ENCODE data around the gene FRMD4A.

Gene FRMD4A

DNA sequence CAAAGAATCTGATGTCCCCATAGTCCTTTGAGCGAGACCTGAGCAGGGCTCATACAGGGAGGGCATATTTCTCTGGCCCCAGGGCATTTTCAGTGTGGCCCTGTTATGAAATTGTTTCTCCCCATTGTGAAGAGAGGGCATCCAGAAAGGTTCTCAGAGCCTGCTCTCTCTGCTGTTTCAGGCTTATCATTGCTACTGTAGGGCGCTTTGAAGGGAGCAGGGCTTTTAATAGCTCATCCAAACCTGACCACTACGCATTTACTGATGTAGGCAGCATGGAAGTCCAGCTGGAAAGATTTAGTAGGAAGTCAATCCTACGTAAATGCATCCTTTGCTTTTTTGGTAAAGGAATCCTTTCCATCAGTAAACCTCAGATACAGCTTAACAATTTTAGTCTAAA, 675.9 kb downstream of the FRMD4A start:
- no peak for DNase-seq

DNA sequence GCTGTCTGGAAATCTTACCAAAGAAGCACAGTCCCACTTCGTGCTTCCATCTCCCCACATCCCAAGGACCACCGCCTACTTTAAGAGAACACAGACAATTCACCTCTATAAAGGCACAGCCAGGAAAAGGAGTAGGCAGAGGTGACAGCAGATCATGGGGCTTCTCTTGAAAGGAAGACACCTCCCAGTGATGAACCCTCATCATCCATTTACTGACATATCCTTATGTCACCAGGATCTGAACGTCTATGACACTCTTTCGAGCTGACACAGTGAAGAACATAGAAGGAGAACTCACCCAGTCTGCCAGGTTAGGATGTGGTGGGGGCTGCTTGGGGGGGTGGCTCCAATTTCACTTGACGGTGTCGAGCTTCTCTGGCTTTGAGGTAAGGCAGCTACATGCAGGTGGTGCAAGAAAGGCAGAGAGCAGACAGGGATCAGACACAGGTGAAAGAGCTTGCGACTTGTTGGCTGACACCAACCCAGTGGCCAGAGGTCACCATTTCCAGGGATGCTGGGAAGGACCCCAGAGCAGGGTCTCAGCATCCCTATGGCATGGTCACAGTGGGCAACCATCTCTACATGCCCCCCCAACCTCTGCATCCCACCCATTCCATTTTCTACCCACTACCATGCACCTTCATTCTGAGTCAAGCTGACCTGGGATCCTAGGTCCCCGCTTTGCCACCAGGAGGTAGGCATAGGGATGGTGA, 676.5 kb downstream of the FRMD4A start:
- no peak for DNase-seq

GRCh38 chr10:13652860-13653259, 677.9 kb downstream of the FRMD4A start:
- DNase-seq = no peak

- no peak for DNase-seq
These were observed 678.6 kb downstream of the FRMD4A start for GRCh38 chr10:13651969-13652720.

DNA sequence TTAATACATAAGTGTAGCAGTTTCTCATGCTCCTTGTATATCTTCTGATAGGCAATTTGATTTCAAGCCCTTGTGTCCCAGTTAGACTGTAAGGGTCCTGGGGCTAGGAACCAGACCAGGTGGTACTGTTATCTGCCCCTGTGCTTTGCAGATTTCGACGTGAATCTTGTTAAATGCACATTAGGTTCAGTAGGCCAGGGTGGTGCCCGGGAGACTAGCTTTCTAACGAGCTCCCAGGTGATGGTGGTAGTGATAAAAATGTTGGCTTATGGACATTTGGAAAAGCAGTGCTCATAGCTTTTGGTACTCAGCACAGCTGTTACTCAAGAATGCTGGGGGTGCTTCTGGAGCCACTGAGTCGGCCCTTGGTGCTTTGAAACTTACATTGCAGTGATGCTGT, 679.8 kb downstream of the FRMD4A start:
- DNase-seq = no peak

DNA sequence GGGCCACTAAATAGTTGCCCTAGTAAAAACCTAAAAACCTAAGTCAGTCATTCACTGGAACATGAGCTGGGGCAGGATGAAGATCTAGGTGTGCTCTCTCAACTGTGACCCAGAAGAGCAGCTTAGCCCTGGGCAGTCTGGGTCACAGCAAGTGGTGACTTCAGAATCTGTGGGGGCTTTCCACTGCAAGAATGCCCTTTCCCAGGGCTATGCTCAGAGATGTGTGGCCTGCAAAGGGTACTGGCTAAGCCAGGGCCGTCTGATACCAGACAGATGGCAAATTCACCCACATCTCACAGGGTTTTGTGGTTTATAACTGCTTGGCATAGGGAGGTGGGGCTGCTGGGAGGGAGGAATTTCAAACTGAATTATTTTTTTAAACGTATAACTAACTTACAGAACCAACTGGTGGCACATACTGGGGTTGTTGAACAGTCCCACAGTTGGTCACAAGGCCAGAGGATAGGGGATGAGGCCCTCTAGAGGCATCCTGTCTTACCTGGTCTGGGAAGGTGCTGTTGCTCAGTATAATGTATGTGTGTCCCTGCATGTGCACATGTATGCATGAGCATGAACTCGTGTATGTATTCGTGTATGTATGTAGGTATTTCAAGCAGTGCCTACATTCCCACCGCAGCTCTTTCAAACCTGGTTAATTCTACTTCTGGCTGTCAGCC, 680.7 kb downstream of the FRMD4A start:
- DNase-seq = no peak

DNA sequence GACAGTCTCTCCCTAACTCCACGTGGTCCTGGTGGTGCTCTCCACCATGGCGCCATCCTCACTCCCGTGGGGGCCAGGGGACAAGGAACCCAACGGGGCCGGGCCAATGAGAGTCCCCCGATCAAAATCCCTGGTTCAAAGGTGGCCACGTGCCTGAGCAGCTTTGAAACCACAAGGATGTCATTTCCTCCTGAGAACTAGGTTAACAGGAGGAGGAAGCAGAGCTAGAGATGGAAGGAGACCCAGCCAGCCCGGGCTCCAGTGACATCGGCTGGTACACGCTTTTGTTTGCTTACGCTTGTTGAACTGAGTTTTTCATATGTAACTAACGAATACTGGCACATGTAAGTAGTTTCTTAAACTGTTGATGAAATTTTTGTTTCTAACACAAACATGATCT, 682.3 kb downstream of the FRMD4A start:
- DNase-seq = no peak

DNA sequence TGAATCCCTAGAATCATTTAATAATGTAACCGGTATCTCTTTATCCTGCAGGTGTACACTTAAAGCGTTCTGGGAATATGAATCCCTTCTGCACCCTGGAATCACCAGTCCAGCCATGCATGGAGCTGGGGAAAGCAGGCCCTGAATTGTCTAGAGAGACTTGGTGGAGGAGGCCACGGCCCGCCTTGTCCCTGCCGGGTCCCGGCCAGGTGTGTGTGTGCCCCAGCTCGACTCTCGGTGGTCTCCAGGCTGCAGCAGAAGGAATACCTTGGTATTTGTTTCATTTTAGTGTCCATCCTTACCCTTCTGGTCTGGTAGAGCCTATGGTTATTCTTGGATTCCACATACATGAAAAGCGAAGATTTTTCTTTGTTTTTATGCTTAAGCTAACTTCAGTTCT, 685.9 kb downstream of the FRMD4A start:
- no peak for DNase-seq

GRCh38 chr10:13643016-13643415, 687.7 kb downstream of the FRMD4A start:
- DNase-seq = no peak

GRCh38 chr10:13642293-13642692, 688.4 kb downstream of the FRMD4A start:
- DNase-seq = no peak

DNA sequence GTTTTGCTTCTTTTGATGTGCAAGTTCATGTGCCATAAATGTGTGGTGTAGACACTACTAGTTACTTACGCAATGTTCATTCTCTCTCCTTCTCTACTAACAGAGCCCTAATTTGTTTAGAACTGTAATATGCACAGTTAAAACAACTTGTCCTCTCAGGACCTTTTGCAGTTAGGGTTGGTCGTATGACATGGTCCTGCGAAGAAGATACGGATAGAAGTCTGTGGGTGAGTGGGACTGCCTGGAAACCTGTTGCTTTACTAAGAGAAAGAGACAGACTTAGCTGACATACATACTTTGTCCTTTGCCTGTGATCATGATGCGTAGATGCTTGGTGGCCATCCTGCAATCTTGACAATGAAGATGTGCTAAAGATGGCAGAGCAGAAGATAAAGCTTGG, 692.8 kb downstream of the FRMD4A start:
- DNase-seq = no peak

DNA sequence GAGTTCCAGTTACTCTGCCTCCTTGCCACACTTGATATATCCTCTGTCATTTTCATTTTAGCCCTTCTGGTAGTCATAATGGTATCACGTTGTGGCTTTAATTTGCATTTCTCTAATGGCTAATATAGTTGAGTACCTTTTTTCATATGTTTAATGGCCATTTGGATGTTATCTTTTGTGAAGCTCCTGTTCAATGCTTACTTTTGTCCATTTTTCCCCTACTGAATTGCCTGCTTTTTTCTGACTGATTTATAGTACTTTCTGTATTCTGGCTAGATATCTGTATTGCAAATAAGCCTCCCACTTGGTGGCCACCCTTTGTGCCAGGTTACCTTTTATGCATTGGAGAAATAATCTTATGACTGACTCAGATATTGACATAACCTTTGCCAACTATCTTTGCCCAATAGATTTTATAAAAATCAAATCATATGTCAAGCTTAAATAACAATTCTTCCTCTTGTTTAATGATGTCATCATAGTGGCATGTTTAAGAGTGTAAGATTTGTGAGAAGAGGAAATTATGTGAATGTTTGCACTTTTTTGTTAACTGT, 693.3 kb downstream of the FRMD4A start:
- no peak for DNase-seq

GRCh38 chr10:13636776-13637175, 693.9 kb downstream of the FRMD4A start:
- DNase-seq = no peak

- DNase-seq = no peak
These were observed 696.5 kb downstream of the FRMD4A start for GRCh38 chr10:13634207-13634606.

DNA sequence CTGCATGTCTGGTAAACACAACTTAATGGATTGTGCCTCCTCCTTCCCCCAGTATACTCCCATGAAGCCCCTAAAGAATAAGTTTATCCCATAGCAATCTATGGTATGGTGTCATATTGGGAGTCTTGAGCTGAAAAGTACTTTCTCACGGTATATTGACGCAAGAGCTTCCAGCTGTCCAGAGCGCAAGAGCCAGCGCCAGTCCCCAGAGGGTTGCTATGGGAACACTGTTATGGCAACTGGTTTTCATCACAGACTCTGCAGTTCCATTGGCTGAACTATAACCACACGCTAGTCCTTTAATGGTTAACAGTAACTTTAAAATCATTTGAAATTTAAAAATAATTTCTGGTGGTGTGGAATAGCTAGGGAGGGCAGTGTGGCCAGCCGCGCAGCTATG, 697.0 kb downstream of the FRMD4A start:
- DNase-seq = no peak

DNA sequence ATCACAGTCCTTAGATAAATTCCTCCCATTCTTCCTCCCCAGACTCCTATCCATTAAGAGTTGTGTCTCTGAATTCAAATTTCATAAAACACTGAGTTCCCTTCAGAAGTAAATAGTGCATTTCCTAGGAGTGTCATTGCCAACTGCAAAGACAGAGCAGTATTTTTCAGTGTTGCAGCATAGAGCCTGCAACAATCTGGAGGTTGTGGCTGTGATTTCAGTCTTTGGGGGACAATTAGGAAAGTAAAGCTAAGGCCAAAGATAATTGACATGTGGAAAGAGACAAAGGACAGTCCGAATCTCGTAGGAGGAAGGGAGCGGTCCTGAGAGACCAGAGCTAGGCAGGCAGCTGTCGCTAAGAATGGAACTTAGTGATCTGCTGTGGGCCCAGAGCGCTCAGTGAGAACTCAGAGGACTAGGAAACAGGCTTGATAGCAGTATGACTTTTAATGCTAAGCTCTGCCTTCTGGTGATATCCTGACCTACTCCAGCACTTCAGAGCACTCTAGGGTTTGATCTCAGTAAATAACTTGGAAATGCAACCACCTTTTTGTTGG, 697.8 kb downstream of the FRMD4A start:
- DNase-seq = no peak

DNA sequence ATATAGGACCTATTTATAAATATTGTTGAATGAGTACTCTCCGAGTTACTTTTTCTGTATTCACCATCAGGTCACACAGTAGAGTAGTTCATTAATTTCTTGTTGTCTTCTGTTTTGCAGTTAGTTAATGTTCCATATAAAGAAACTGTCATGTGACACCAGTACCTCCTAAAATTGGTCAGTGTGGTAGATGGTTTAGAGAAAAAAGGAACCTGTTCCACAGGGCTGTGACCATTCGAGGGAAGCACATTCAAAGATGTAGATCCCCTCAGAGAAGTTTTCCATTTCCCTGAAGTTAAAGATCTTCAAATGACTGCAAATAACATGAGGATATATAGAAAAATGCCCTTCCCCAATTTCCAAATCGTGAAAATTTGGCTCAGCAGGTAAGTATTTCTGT, 698.3 kb downstream of the FRMD4A start:
- DNase-seq = no peak

DNA sequence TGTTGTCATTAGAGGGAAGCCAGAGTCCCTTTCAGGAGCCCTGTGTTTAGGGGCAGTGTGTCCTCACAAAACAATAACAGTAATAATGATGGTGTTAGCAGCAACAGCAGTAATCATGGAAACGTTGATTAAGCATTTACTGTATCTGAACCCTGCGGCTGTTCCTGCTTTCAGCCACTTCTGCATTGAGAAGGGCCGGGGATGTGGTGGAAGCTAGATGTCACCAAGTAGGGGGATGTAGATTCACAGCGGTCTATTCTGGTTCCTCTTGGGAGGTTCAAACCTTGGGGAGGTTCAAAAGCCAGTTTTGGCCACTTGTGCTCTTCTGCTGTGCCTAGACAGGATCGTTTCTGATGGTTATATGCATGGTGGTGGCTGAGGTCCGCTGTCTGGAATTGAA, 699.1 kb downstream of the FRMD4A start:
- no peak for DNase-seq

DNA sequence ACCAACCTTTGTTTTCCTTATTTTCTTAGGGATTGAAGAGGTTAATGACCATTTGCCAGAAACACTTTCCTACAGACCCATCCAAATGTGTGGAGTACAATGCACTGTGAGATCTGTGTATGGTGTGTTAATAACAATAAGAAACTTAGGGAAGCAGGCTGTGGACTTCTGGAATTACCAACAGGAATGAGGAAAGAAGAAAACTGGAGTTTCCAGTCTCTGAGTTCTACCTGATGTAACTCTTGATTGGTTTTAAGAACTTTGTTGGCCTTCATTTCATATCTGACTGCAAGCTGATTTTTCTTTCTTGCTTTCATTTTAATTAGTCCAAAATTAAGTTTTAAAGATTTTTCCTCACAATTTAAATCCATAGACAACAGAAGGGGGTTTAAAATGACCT, 700.5 kb downstream of the FRMD4A start:
- no peak for DNase-seq

DNA sequence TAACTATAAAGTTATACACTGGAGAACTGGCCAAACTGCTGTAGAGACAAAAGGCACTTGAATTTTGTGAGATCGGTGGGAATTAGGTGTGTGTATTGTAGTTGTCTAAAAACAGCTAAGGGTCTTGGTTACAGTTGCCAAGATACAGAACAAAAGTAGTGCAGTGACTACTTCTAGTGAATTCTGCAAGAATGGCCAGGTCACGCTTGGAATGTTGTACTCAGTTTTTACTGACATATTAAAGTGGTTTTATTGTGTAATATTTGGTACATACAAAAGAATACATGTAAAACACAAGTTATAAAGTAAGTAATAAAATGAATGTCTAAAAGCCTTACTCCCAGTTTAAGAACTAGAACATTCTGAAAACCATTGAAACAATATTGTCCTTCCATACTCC, 701.6 kb downstream of the FRMD4A start:
- DNase-seq = no peak

GRCh38 chr10:13628661-13629060, 702.1 kb downstream of the FRMD4A start:
- DNase-seq = no peak

- no peak for DNase-seq
These were observed 703.0 kb downstream of the FRMD4A start for GRCh38 chr10:13627459-13628310.

- no peak for DNase-seq
These were observed 706.1 kb downstream of the FRMD4A start for GRCh38 chr10:13624630-13625029.
